ENCODE results near the gene GAL.

- TF ChIP-seq, protein P1, sequence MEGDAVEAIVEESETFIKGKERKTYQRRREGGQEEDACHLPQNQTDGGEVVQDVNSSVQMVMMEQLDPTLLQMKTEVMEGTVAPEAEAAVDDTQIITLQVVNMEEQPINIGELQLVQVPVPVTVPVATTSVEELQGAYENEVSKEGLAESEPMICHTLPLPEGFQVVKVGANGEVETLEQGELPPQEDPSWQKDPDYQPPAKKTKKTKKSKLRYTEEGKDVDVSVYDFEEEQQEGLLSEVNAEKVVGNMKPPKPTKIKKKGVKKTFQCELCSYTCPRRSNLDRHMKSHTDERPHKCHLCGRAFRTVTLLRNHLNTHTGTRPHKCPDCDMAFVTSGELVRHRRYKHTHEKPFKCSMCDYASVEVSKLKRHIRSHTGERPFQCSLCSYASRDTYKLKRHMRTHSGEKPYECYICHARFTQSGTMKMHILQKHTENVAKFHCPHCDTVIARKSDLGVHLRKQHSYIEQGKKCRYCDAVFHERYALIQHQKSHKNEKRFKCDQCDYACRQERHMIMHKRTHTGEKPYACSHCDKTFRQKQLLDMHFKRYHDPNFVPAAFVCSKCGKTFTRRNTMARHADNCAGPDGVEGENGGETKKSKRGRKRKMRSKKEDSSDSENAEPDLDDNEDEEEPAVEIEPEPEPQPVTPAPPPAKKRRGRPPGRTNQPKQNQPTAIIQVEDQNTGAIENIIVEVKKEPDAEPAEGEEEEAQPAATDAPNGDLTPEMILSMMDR (IDR thresholded peaks at IDR 0.05) = no peak
- no peak for TF ChIP-seq POLR2A (IDR thresholded peaks at IDR 0.05)
These were observed 37.8 kb downstream of the GAL start for GRCh38 chr11:68722143-68722542.
